Nephron (organoid): ENCODE data around the gene AKNA.

Experiments
- H3K27ac Mint-ChIP-seq, 3 experiments: 2 replicates each; pipeline ENCODE4 v1.8.0; 2020; ENCODE audit warnings: mixed read lengths in 3 of 3, mild to moderate bottlenecking in 2 of 3, moderate library complexity in 1 of 3
- H3K27me3 Mint-ChIP-seq: 2 replicates; pipeline ENCODE4 v1.8.0; 2021; ENCODE audit warnings: low read depth, mild to moderate bottlenecking, moderate library complexity, mixed read lengths
- H3K36me3 Mint-ChIP-seq: 2 replicates; pipeline ENCODE4 v1.8.0; 2020; ENCODE audit warnings: low read depth, mixed read lengths
- H3K4me1 Mint-ChIP-seq: 2 replicates; pipeline ENCODE4 v1.8.0; 2020; ENCODE audit warnings: mixed read lengths
- H3K4me3 Mint-ChIP-seq, 3 experiments: 2 replicates each; pipeline ENCODE4 v1.8.0; 2020; ENCODE audit warnings: mild to moderate bottlenecking in 3 of 3, mixed read lengths in 3 of 3, moderate library complexity in 2 of 3
- H3K9me3 Mint-ChIP-seq: 2 replicates; pipeline ENCODE4 v1.8.0; 2020; ENCODE audit warnings: mixed read lengths
- TF ChIP-seq, protein P1 (sequence below), 3 experiments: fragments of 200-600 bp; sonication (generic); IDR thresholded peaks; one replicate each; pipeline ENCODE4 v1.5.0; 2021; ENCODE audit warnings: antibody characterized with exemption in 3 of 3; ENCODE audit not compliant: unreplicated experiment in 3 of 3

Gene AKNA

GRCh38 chr9:114348906-114349482, 38.8 kb downstream of the AKNA start:
- Mint-ChIP-seq H3K27me3 (no peaks in the 10 kb centered on the region), H3K9me3 (no peaks in the 10 kb centered on the region), H3K4me3 (no peak overlapping the region), H3K4me1 (peaks cover 10% of the 10 kb centered on the region), H3K36me3 (peaks cover 56% of the 10 kb centered on the region), H3K27ac (peak overlapping the region in 1 of 3 experiments; percentile 6)
- TF ChIP-seq, protein P1, sequence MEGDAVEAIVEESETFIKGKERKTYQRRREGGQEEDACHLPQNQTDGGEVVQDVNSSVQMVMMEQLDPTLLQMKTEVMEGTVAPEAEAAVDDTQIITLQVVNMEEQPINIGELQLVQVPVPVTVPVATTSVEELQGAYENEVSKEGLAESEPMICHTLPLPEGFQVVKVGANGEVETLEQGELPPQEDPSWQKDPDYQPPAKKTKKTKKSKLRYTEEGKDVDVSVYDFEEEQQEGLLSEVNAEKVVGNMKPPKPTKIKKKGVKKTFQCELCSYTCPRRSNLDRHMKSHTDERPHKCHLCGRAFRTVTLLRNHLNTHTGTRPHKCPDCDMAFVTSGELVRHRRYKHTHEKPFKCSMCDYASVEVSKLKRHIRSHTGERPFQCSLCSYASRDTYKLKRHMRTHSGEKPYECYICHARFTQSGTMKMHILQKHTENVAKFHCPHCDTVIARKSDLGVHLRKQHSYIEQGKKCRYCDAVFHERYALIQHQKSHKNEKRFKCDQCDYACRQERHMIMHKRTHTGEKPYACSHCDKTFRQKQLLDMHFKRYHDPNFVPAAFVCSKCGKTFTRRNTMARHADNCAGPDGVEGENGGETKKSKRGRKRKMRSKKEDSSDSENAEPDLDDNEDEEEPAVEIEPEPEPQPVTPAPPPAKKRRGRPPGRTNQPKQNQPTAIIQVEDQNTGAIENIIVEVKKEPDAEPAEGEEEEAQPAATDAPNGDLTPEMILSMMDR (IDR thresholded peaks at IDR 0.05; ENCODE audit: unreplicated experiment in 3 of 3): no peak

GRCh38 chr9:114348261-114348905, 39.4 kb downstream of the AKNA start:
- H3K27me3 Mint-ChIP-seq: no peaks in the 10 kb centered on the region
- H3K36me3 Mint-ChIP-seq: peaks cover 60% of the 10 kb centered on the region
- H3K27ac Mint-ChIP-seq: peak overlapping the region in 1 of 3 experiments; percentile 55
- H3K9me3 Mint-ChIP-seq: no peaks in the 10 kb centered on the region
- TF ChIP-seq, protein P1 (IDR thresholded peaks at IDR 0.05; ENCODE audit: unreplicated experiment in 3 of 3): no peak
- H3K4me1 Mint-ChIP-seq: peaks cover 10% of the 10 kb centered on the region
- no peak overlapping the region for H3K4me3 Mint-ChIP-seq

DNA sequence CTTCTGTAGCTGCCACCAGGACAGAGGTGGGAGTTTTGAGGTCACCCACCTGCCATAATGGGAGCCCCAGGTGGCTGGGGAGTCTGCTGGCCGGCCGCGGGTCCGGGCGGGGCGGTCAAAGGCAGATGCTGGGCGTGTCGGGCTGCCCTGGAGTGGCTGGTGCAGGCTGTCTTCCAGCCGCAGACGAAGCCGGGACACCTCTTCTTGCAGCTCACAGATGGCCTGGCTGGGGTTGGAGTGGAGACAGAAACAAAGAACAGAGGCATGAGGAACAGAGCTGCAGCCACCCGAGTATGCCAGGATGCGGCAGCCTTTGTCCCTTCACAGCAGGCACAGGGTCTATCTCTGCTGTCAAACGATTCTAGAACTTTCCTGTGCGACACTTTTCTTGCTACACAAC, 40.1 kb downstream of the AKNA start:
- H3K4me3 Mint-ChIP-seq: no peak overlapping the region
- TF ChIP-seq, protein P1 (IDR thresholded peaks at IDR 0.05; ENCODE audit: unreplicated experiment in 3 of 3): no peak

DNA sequence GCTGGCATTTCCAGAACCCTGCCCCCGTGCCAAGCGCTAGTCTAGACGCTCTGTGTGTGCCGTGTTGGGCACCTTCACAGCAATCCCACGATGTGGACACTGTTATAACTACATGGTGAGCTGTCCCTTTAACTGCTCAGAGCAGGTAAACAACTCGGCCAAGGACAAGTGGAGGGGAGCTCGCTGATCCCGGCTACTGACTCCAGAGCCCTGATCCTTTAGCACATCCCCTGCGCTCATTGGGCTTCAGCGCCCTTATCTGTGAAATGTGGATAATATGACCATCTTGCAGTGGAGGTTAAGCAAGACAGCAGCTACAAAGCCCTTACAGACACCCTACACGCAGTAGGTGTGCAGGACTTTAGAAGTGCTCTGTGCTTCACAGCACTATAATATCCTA, 41.6 kb downstream of the AKNA start:
- Mint-ChIP-seq H3K4me3 (no peak overlapping the region), H3K27me3 (no peaks in the 10 kb centered on the region), H3K36me3 (peaks cover 65% of the 10 kb centered on the region), H3K4me1 (peaks cover 10% of the 10 kb centered on the region), H3K27ac (no peak overlapping the region), H3K9me3 (no peaks in the 10 kb centered on the region)
- TF ChIP-seq, protein P1 (IDR thresholded peaks at IDR 0.05; ENCODE audit: unreplicated experiment in 3 of 3): no peak

More for the DNA sequence above, 40.1 kb downstream of the AKNA start:
- no peaks in the 10 kb centered on the region for H3K27me3 Mint-ChIP-seq
- peaks cover 60% of the 10 kb centered on the region for H3K36me3 Mint-ChIP-seq
- no peak overlapping the region for H3K27ac Mint-ChIP-seq
- H3K9me3 Mint-ChIP-seq: no peaks in the 10 kb centered on the region
- H3K4me1 Mint-ChIP-seq: peaks cover 10% of the 10 kb centered on the region

- no peaks in the 10 kb centered on the region for H3K9me3 Mint-ChIP-seq
- no peaks in the 10 kb centered on the region for H3K27me3 Mint-ChIP-seq
- H3K4me1 Mint-ChIP-seq: peaks cover 10% of the 10 kb centered on the region
- peaks cover 66% of the 10 kb centered on the region for H3K36me3 Mint-ChIP-seq
- TF ChIP-seq, protein P1 (IDR thresholded peaks at IDR 0.05; ENCODE audit: unreplicated experiment in 3 of 3): no peak
- no peak overlapping the region for H3K27ac Mint-ChIP-seq
- no peak overlapping the region for H3K4me3 Mint-ChIP-seq
These were observed 42.2 kb downstream of the AKNA start for GRCh38 chr9:114345493-114346065.
